Natural killer cell (primary cell): ENCODE results near the gene TBCA. TPM values are rescaled to one million over a fixed set of nuclear protein-coding genes. Genes with fewer than 3 reads are reported as not detected.

ENCODE experiments used
- ATAC-seq, 3 donors: fragments of 150-1000 bp in 2 of 3; fragments of 200-7000 bp in 1 of 3; cut with Tn5 transposase; 1 replicate in 1 of 3; 2 replicates in 2 of 3; pipeline ENCODE4 v1.10.0; 2021; ENCODE audit warnings: mild to moderate bottlenecking in 2 of 3, moderate library complexity in 2 of 3
- DNase-seq, 2 donors: peaks; one replicate each; pipeline versions ENCODE4 v3.0.0 to v3.0.0-alpha.2; 2013 to 2021; ENCODE audit warnings: mixed read lengths in 1 of 2
- H3K27ac ChIP-seq: one replicate; pipeline ENCODE4 v1.5.1; 2013; ENCODE audit warnings: mild to moderate bottlenecking, low read length
- H3K27me3 ChIP-seq: one replicate; pipeline ENCODE4 v1.6.1; 2013; ENCODE audit warnings: low read length; ENCODE audit not compliant: control insufficient read depth, insufficient read depth
- H3K36me3 ChIP-seq: one replicate; pipeline ENCODE4 v1.6.1; 2013; ENCODE audit warnings: low read length; ENCODE audit not compliant: control insufficient read depth, insufficient read depth
- H3K4me1 ChIP-seq: one replicate; pipeline ENCODE4 v1.6.1; 2013; ENCODE audit warnings: low read length; ENCODE audit not compliant: control insufficient read depth, insufficient read depth
- H3K4me3 ChIP-seq: one replicate; pipeline ENCODE4 v1.5.1; 2013; ENCODE audit warnings: low read length
- H3K9me3 ChIP-seq: one replicate; pipeline ENCODE4 v1.6.1; 2013; ENCODE audit warnings: low read length; ENCODE audit not compliant: control insufficient read depth, insufficient read depth
- H3K27ac Mint-ChIP-seq, 2 donors: one replicate each; pipeline ENCODE4 v1.8.0; 2022; ENCODE audit warnings: mild to moderate bottlenecking in 2 of 2, mixed read lengths in 2 of 2, moderate library complexity in 1 of 2
- H3K27me3 Mint-ChIP-seq, 2 donors: one replicate each; pipeline ENCODE4 v1.8.0; 2022; ENCODE audit warnings: low read depth in 2 of 2, mixed read lengths in 2 of 2
- H3K36me3 Mint-ChIP-seq: one replicate; pipeline ENCODE4 v1.8.0; 2022; ENCODE audit warnings: mixed read lengths
- H3K4me1 Mint-ChIP-seq, 2 donors: one replicate each; pipeline ENCODE4 v1.8.0; 2022; ENCODE audit warnings: mixed read lengths in 2 of 2
- H3K4me3 Mint-ChIP-seq: one replicate; pipeline ENCODE4 v1.8.0; 2022; ENCODE audit warnings: mild to moderate bottlenecking, moderate library complexity, mixed read lengths
- H3K9me3 Mint-ChIP-seq, 2 donors: one replicate each; pipeline ENCODE4 v1.8.0; 2022; ENCODE audit warnings: mixed read lengths in 2 of 2
- WGBS: methylation state at CpG from one replicate; pipeline ENCODE4 v1.1.7; 2013; ENCODE audit warnings: missing lambda C conversion rate; ENCODE audit not compliant: insufficient coverage; 5-methylcytosine and 5-hydroxymethylcytosine counted together
- intact Hi-C: fragments of 100-400 bp; cut with micrococcal nuclease; formaldehyde crosslinking; loops from one replicate; pipeline ENCODE4 v1.14.2; 2022
- total RNA-seq, 4 donors: library from RNA; stranded (reverse); fragments of 120-200 nt in 1 of 4; gene quantifications; one replicate each; pipeline versions ENCODE4 v1.2.3 to v1.2.4, GENCODE V29; 2013 to 2022
- TF ChIP-seq, protein P1 (sequence below): fragments of 200-600 bp; IDR thresholded peaks from one replicate; pipeline ENCODE4 v1.8.0; 2022; ENCODE audit warnings: antibody characterized with exemption

Gene TBCA
- total RNA-seq, 3 donors from 2014 or later (not counting 1 experiment from before 2014, with no cell fraction given) = 65.0 to 72.3 (median 70.7) TPM

DNA sequence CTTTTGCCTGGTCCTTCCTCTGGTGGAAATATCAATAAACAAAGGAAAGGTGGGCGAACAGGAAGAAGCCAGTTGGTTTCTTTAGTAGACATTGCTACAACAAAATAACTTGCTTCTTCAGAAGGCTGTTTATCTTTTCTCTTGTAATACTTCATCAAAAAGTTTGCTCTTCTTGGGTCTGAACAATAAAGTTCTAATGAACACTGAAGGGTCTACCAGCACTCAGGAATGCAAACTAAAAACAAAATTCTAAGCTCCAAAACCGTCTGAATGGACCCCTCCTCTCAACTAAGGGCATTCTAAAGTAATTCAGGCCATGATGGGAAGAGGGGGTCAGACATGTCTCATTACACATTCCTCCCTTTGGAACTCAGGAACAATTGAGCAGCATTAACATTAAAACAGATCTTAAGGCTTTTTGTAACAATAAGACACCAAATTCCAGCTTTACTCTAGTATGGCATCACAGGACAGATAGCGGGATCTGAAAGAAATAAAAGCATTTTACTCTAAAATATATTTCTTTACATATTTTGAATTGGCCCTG lies 2.3 kb downstream of the TBCA start:
- no peaks in the 10 kb centered on the region for H3K27me3 Mint-ChIP-seq
- TF ChIP-seq, protein P1, sequence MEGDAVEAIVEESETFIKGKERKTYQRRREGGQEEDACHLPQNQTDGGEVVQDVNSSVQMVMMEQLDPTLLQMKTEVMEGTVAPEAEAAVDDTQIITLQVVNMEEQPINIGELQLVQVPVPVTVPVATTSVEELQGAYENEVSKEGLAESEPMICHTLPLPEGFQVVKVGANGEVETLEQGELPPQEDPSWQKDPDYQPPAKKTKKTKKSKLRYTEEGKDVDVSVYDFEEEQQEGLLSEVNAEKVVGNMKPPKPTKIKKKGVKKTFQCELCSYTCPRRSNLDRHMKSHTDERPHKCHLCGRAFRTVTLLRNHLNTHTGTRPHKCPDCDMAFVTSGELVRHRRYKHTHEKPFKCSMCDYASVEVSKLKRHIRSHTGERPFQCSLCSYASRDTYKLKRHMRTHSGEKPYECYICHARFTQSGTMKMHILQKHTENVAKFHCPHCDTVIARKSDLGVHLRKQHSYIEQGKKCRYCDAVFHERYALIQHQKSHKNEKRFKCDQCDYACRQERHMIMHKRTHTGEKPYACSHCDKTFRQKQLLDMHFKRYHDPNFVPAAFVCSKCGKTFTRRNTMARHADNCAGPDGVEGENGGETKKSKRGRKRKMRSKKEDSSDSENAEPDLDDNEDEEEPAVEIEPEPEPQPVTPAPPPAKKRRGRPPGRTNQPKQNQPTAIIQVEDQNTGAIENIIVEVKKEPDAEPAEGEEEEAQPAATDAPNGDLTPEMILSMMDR = no peak

DNA sequence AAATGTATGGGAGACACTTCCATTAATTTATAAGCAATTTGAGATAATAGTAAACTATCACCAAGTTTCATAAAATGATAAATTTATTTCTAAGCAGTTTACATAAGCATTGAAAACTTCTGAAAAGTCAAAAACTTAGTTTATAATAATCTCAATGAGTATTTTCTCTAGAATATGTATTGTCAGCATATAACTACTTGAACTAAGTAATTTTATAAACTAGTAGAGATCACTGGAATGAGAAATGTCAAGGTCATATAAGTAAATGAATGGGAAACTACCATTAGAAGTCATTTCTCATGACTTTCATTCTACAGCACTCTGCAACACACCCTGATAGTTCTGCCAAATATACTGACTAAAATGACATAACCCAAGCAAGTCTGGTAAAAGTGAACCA lies 3.4 kb downstream of the TBCA start:
- Mint-ChIP-seq H3K27me3 (no peaks in the 10 kb centered on the region), H3K4me1 (peaks cover 47 to 56% of the 10 kb centered on the region in 2 donors), H3K4me3 (no peak overlapping the region), H3K36me3 (no peaks in the 10 kb centered on the region), H3K9me3 (no peaks in the 10 kb centered on the region), H3K27ac (no peak overlapping the region)
- no peaks in the 10 kb centered on the region for H3K9me3 ChIP-seq
- no peak for ATAC-seq
- no peak overlapping the region for H3K27ac ChIP-seq
- TF ChIP-seq, protein P1 = no peak
- peaks cover 12% of the 10 kb centered on the region for H3K4me1 ChIP-seq
- intact Hi-C loops = loop anchor here (10.0 kb wide), 1 partner anchor 278 kb away; the partner anchor contains the start of gene WDR41
- no peak for DNase-seq
- H3K4me3 ChIP-seq = no peak overlapping the region
- no peaks in the 10 kb centered on the region for H3K27me3 ChIP-seq
- H3K36me3 ChIP-seq = peaks cover 11% of the 10 kb centered on the region

More for the DNA sequence above, 2.3 kb downstream of the TBCA start:
- Mint-ChIP-seq H3K4me3 (peak overlapping the region; percentile 40), H3K27ac (peak overlapping the region; percentile 90 to 98), H3K4me1 (peaks cover 44 to 49% of the 10 kb centered on the region in 2 donors), H3K36me3 (no peaks in the 10 kb centered on the region), H3K9me3 (no peaks in the 10 kb centered on the region)
- Histone ChIP-seq H3K4me3 (no peak overlapping the region), H3K27me3 (no peaks in the 10 kb centered on the region), H3K36me3 (peaks cover 8% of the 10 kb centered on the region), H3K4me1 (peaks cover 12% of the 10 kb centered on the region), H3K27ac (no peak overlapping the region), H3K9me3 (no peaks in the 10 kb centered on the region)
- intact Hi-C loops = loop anchor here (10.0 kb wide), 1 partner anchor 279 kb away; the partner anchor contains the start of gene WDR41
- WGBS = 75% methylated on average over 2 of the region's 3 CpGs
- ATAC-seq (no peak), DNase-seq (no peak)

DNA sequence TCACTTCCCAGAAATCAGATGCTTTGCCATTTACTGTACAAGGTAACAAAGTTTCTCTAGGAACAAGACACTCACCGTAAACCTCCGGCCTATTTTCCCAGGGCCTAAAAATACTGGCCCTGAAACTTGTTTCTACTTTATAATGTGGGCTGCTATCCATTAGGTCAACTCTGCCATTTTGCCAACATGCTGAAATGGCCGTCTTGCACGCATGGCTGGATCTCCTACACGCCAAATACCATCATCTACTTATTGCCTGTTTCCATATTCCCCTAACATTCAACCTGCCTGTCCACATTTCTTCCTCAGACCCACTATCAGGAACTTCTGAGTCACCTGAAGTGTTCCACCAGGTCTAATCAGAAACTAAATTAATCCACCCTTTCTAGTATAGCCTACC lies 4.7 kb downstream of the TBCA start:
- 84% methylated on average over 5 of the region's 5 CpGs for WGBS
- H3K4me1 Mint-ChIP-seq = peaks cover 55 to 65% of the 10 kb centered on the region in 2 donors
- H3K4me3 ChIP-seq = no peak overlapping the region
- H3K9me3 ChIP-seq = no peaks in the 10 kb centered on the region
- peaks cover 12% of the 10 kb centered on the region for H3K4me1 ChIP-seq
- peaks cover 11% of the 10 kb centered on the region for H3K36me3 ChIP-seq
- TF ChIP-seq, protein P1 = no peak
- no peak for DNase-seq
- no peaks in the 10 kb centered on the region for H3K27me3 Mint-ChIP-seq
- no peak for ATAC-seq
- no peak overlapping the region for H3K4me3 Mint-ChIP-seq
- no peaks in the 10 kb centered on the region for H3K9me3 Mint-ChIP-seq
- no peak overlapping the region for H3K27ac ChIP-seq
- peak overlapping the region in 1 of 2 donors; percentile 14 for H3K27ac Mint-ChIP-seq
- no peaks in the 10 kb centered on the region for H3K27me3 ChIP-seq
- intact Hi-C loops = loop anchor here (10.0 kb wide), 1 partner anchor 277 kb away; the partner anchor contains the start of gene WDR41
- H3K36me3 Mint-ChIP-seq = no peaks in the 10 kb centered on the region
